ENCODE measurements around the gene PSMB11. TPM values are rescaled to one million over a fixed set of nuclear protein-coding genes. Genes with fewer than 3 reads are reported as not detected.

Gene PSMB11
- total and polyA plus RNA-seq, 2 donors (not counting 1 experiment from before 2014, with no cell fraction given), result not detected

GRCh38 chr14:23021889-23022442, 20.0 kb upstream of the PSMB11 start:
- 92% methylated on average over 2 of the region's 7 CpGs for WGBS (ENCODE audit: insufficient coverage)
- H2AFZ ChIP-seq (ENCODE audit: insufficient read depth, low read depth, low read length, poor library complexity, severe bottlenecking), result no peak overlapping the region
- no peaks in the 10 kb centered on the region for H3K27me3 ChIP-seq (replicated peaks in 1 of 4; ENCODE audit: control extremely low read depth in 1 of 4, control insufficient read depth in 3 of 4, insufficient read depth in 4 of 4, low read length in 3 of 4)
- no peak overlapping the region for H3K4me3 ChIP-seq (ENCODE audit: control extremely low read depth in 1 of 5, extremely low read depth in 1 of 5, insufficient read depth in 1 of 5, low read depth in 2 of 5, low read length in 4 of 5)
- Mint-ChIP-seq H3K9me3 (ENCODE audit: insufficient read depth) (no peaks in the 10 kb centered on the region), H3K27me3 (no peaks in the 10 kb centered on the region), H3K4me3 (no peak overlapping the region), H3K27ac (no peak overlapping the region), H3K4me1 (no peaks in the 10 kb centered on the region)
- no peak for TF ChIP-seq CTCF (IDR thresholded peaks at IDR 0.05)
- intact Hi-C loops (cut with micrococcal nuclease), result no loop called here
- no peak for ATAC-seq (ENCODE audit: low read depth)
- no peaks in the 10 kb centered on the region for H3K79me2 ChIP-seq (ENCODE audit: control insufficient read depth, insufficient read depth, low read length)
- H3K9ac ChIP-seq (ENCODE audit: low read length), result no peak overlapping the region
- peaks cover 0 to 13% of the 10 kb centered on the region in 2 experiments for H3K36me3 ChIP-seq (replicated peaks in 1 of 2; ENCODE audit: control extremely low read depth in 1 of 2, control insufficient read depth in 1 of 2, extremely low read depth in 1 of 2, insufficient read depth in 2 of 2, low read length in 1 of 2)
- H4K20me1 ChIP-seq (ENCODE audit: control insufficient read depth, insufficient read depth, low read length, poor library complexity, severe bottlenecking), result no peaks in the 10 kb centered on the region
- H3K4me2 ChIP-seq (replicated peaks; ENCODE audit: low read depth, low read length, poor library complexity, severe bottlenecking), result no peak overlapping the region
- CTCF ChIA-PET, result interaction anchor here (1.0 to 1.5 kb wide), 4 partner anchors 27 to 47 kb away, joined by 3 to 5 read pairs (median 4); partner anchors contain the start of gene CDH24
- H3K9me3 ChIP-seq (ENCODE audit: control extremely low read depth in 1 of 3, control insufficient read depth in 2 of 3, insufficient read depth in 1 of 3, low read length in 2 of 3), result no peaks in the 10 kb centered on the region
- no peak for DNase-seq
- H3K27ac ChIP-seq (ENCODE audit: low read length in 2 of 2), result no peak overlapping the region
- POLR2A ChIA-PET, result no interaction called here
- no peaks in the 10 kb centered on the region for H3K4me1 ChIP-seq (ENCODE audit: control insufficient read depth in 2 of 2, insufficient read depth in 2 of 2, low read length in 2 of 2)

GRCh38 chr14:23023022-23023794, 18.8 kb upstream of the PSMB11 start:
- Histone ChIP-seq H3K4me1 (ENCODE audit: control insufficient read depth in 2 of 2, insufficient read depth in 2 of 2, low read length in 2 of 2) (no peaks in the 10 kb centered on the region), H3K36me3 (replicated peaks in 1 of 2; ENCODE audit: control extremely low read depth in 1 of 2, control insufficient read depth in 1 of 2, extremely low read depth in 1 of 2, insufficient read depth in 2 of 2, low read length in 1 of 2) (peaks cover 0 to 15% of the 10 kb centered on the region in 2 experiments), H3K79me2 (ENCODE audit: control insufficient read depth, insufficient read depth, low read length) (no peaks in the 10 kb centered on the region), H3K4me2 (replicated peaks; ENCODE audit: low read depth, low read length, poor library complexity, severe bottlenecking) (no peak overlapping the region), H3K9ac (ENCODE audit: low read length) (no peak overlapping the region), H3K9me3 (ENCODE audit: control extremely low read depth in 1 of 3, control insufficient read depth in 2 of 3, insufficient read depth in 1 of 3, low read length in 2 of 3) (no peaks in the 10 kb centered on the region), H3K4me3 (ENCODE audit: control extremely low read depth in 1 of 5, extremely low read depth in 1 of 5, insufficient read depth in 1 of 5, low read depth in 2 of 5, low read length in 4 of 5) (no peak overlapping the region), H2AFZ (ENCODE audit: insufficient read depth, low read depth, low read length, poor library complexity, severe bottlenecking) (no peak overlapping the region), H3K27me3 (replicated peaks in 1 of 4; ENCODE audit: control extremely low read depth in 1 of 4, control insufficient read depth in 3 of 4, insufficient read depth in 4 of 4, low read length in 3 of 4) (no peaks in the 10 kb centered on the region), H4K20me1 (ENCODE audit: control insufficient read depth, insufficient read depth, low read length, poor library complexity, severe bottlenecking) (no peaks in the 10 kb centered on the region), H3K27ac (ENCODE audit: low read length in 2 of 2) (no peak overlapping the region)
- Mint-ChIP-seq H3K27ac (no peak overlapping the region), H3K27me3 (no peaks in the 10 kb centered on the region), H3K4me3 (no peak overlapping the region), H3K9me3 (ENCODE audit: insufficient read depth) (no peaks in the 10 kb centered on the region), H3K4me1 (peaks cover 4% of the 10 kb centered on the region)
- ChIA-PET CTCF (interaction anchor here (0.6 to 1.7 kb wide), 5 partner anchors 34 to 64 kb away, joined by 3 to 4 read pairs (median 3); partner anchors contain the start of gene CDH24), POLR2A (no interaction called here)
- intact Hi-C loops (cut with micrococcal nuclease), result no loop called here
- WGBS (ENCODE audit: insufficient coverage), result 100% methylated on average over 1 of the region's 8 CpGs
- DNase-seq, result no peak
- ATAC-seq (ENCODE audit: low read depth), result no peak
- no peak for TF ChIP-seq CTCF (IDR thresholded peaks at IDR 0.05)
- TF ChIP-seq EZH2 (IDR thresholded peaks at IDR 0.05; ENCODE audit: borderline replicate concordance, insufficient read depth, low read depth, low read length, poor library complexity, severe bottlenecking), result no peak
